ENCODE results near the gene EFCAB10.

EFCAB10 gene

GRCh38 chr7:105581066-105581811 lies at the start of gene EFCAB10:
Gene EFCAB10, minus strand, starts transcription at chr7:105581493. Its CDS starts 30 bp downstream, at chr7:105581463.
- DNase-seq (ENCODE audit: low spot score): peak; percentile 58

- DNase-seq (ENCODE audit: low spot score): no peak
Measured at GRCh38 chr7:105625986-105626385, 44.7 kb upstream of the EFCAB10 start.

GRCh38 chr7:105623906-105624305 lies 42.6 kb upstream of the EFCAB10 start:
- no peak for DNase-seq (ENCODE audit: low spot score)

GRCh38 chr7:105623378-105623777 lies 42.1 kb upstream of the EFCAB10 start:
- no peak for DNase-seq (ENCODE audit: low spot score)

- peak; percentile 36 for DNase-seq (ENCODE audit: low spot score)
Measured at GRCh38 chr7:105622106-105622731, 40.9 kb upstream of the EFCAB10 start.

- DNase-seq (ENCODE audit: low spot score): peak; percentile 77
Measured at GRCh38 chr7:105621617-105622016, 40.3 kb upstream of the EFCAB10 start.

- DNase-seq (ENCODE audit: low spot score): no peak
Measured at GRCh38 chr7:105621176-105621575, 39.9 kb upstream of the EFCAB10 start.

GRCh38 chr7:105619590-105619989 lies 38.3 kb upstream of the EFCAB10 start:
- no peak for DNase-seq (ENCODE audit: low spot score)

GRCh38 chr7:105618016-105618296 lies 36.7 kb upstream of the EFCAB10 start:
- DNase-seq (ENCODE audit: low spot score): no peak

GRCh38 chr7:105617280-105618015 lies 36.2 kb upstream of the EFCAB10 start:
- no peak for DNase-seq (ENCODE audit: low spot score)

GRCh38 chr7:105614341-105614840 lies 33.1 kb upstream of the EFCAB10 start:
- DNase-seq (ENCODE audit: low spot score): no peak

GRCh38 chr7:105613611-105614330 lies 32.5 kb upstream of the EFCAB10 start:
- no peak for DNase-seq (ENCODE audit: low spot score)

- DNase-seq (ENCODE audit: low spot score): no peak
Measured at GRCh38 chr7:105612806-105613205, 31.5 kb upstream of the EFCAB10 start.

GRCh38 chr7:105611856-105612775 lies 30.8 kb upstream of the EFCAB10 start:
- DNase-seq (ENCODE audit: low spot score): peak; percentile 19

- DNase-seq (ENCODE audit: low spot score): peak; percentile 45
Measured at GRCh38 chr7:105610165-105610930, 29.1 kb upstream of the EFCAB10 start.

- no peak for DNase-seq (ENCODE audit: low spot score)
Measured at GRCh38 chr7:105602325-105603305, 21.3 kb upstream of the EFCAB10 start.

- no peak for DNase-seq (ENCODE audit: low spot score)
Measured at GRCh38 chr7:105600720-105601550, 19.6 kb upstream of the EFCAB10 start.

GRCh38 chr7:105599551-105599950 lies 18.3 kb upstream of the EFCAB10 start:
- no peak for DNase-seq (ENCODE audit: low spot score)

Data from pons (tissue), 1 donor.